H1 (cell line): ENCODE results near the gene MADD. TPM values are rescaled to one million over a fixed set of nuclear protein-coding genes. Genes with fewer than 3 reads are reported as not detected.

Experiments used
- CTCF ChIA-PET: fragments of 300-600 bp; sonication (Branson Sonifier 250); formaldehyde crosslinking; loops from one replicate; lab custom pipeline; 2021; ENCODE audit not compliant: partially characterized antibody; lab: Charles Lee
- POLR2A ChIA-PET: fragments of 300-600 bp; sonication (Branson Sonifier 250); formaldehyde crosslinking; loops from one replicate; lab custom pipeline; 2021; ENCODE audit warnings: inconsistent platforms; ENCODE audit not compliant: partially characterized antibody; lab: Charles Lee
- DNase-seq, 2 experiments: peaks; one replicate each; pipeline versions ENCODE4 v3.0.0 to v3.0.0-alpha.2; 2010 to 2022; ENCODE audit warnings: low spot score in 2 of 2, low read depth in 1 of 2, mixed read lengths in 1 of 2
- FAIRE-seq: peaks from 2 replicates; lab custom pipeline; 2011; peaks lifted over from hg19 to GRCh38; lab: Jason Lieb, UNC
- H2AFZ ChIP-seq: 2 replicates; pipeline ENCODE4 v1.8.1; 2012; ENCODE audit warnings: low read length, inconsistent platforms
- H2AK5ac ChIP-seq: 2 replicates; pipeline ENCODE4 v1.6.1; 2013; ENCODE audit warnings: low read depth, low read length
- H2BK120ac ChIP-seq: replicated peaks from 2 replicates; pipeline ENCODE3; 2013; ENCODE audit warnings: low read depth, low read length, inconsistent platforms
- H2BK12ac ChIP-seq: 2 replicates; pipeline ENCODE4 v1.6.1; 2013; ENCODE audit warnings: low read depth, low read length
- H2BK15ac ChIP-seq: 2 replicates; pipeline ENCODE4 v1.6.1; 2013; ENCODE audit warnings: low read length
- H2BK20ac ChIP-seq: 2 replicates; pipeline ENCODE4 v1.6.1; 2013; ENCODE audit warnings: low read length
- H2BK5ac ChIP-seq: 2 replicates; pipeline ENCODE4 v1.6.1; 2013; ENCODE audit warnings: low read depth, low read length
- H3K14ac ChIP-seq: 2 replicates; pipeline ENCODE4 v1.6.1; 2013; ENCODE audit warnings: inconsistent platforms; ENCODE audit not compliant: insufficient read length
- H3K18ac ChIP-seq: 2 replicates; pipeline ENCODE4 v1.6.1; 2013; ENCODE audit warnings: low read length; ENCODE audit errors: extremely low read depth
- H3K23ac ChIP-seq: 2 replicates; pipeline ENCODE4 v1.6.1; 2013; ENCODE audit warnings: inconsistent platforms; ENCODE audit not compliant: insufficient read length
- H3K23me2 ChIP-seq: 2 replicates; pipeline ENCODE4 v1.6.1; 2013; ENCODE audit warnings: low read depth, low read length
- H3K27ac ChIP-seq: 2 replicates; pipeline ENCODE4 v1.6.1; 2011; ENCODE audit warnings: low read depth, low read length, inconsistent platforms
- H3K27me3 ChIP-seq, 4 experiments: replicated peaks in 1 of 4; 1 replicate in 1 of 4; 2 replicates in 3 of 4; pipeline versions ENCODE4 v1.6.1 to v1.8.1; 2011 to 2013; ENCODE audit warnings: low read length in 3 of 4, mild to moderate bottlenecking in 3 of 4, inconsistent platforms in 2 of 4, mixed read lengths in 2 of 4, moderate library complexity in 1 of 4; ENCODE audit not compliant: control insufficient read depth in 3 of 4, insufficient read depth in 3 of 4; ENCODE audit errors: extremely low read depth in 1 of 4
- H3K36me3 ChIP-seq, 4 experiments: 2 replicates each; pipeline versions ENCODE4 v1.6.1 to v1.8.1; 2011 to 2013; ENCODE audit warnings: mild to moderate bottlenecking in 4 of 4, low read length in 3 of 4, moderate library complexity in 2 of 4, control low read depth in 1 of 4, inconsistent platforms in 1 of 4; ENCODE audit not compliant: insufficient read depth in 4 of 4, control insufficient read depth in 2 of 4
- H3K4ac ChIP-seq: replicated peaks from 2 replicates; pipeline ENCODE3; 2013; ENCODE audit warnings: low read length, low read depth, mixed read lengths, inconsistent platforms; ENCODE audit not compliant: insufficient read length
- H3K4me1 ChIP-seq, 4 experiments: replicated peaks in 1 of 4; 1 replicate in 1 of 4; 2 replicates in 3 of 4; pipeline versions ENCODE4 v1.6.1 to v1.8.1; 2011 to 2013; ENCODE audit warnings: low read length in 3 of 4, inconsistent platforms in 2 of 4, mixed read lengths in 1 of 4; ENCODE audit not compliant: insufficient read depth in 4 of 4, control insufficient read depth in 3 of 4
- H3K4me2 ChIP-seq, 2 experiments: 2 replicates each; pipeline versions ENCODE4 v1.6.1 to v1.8.1; 2011 to 2013; ENCODE audit warnings: low read depth in 2 of 2, low read length in 2 of 2, control low read depth in 1 of 2, inconsistent platforms in 1 of 2, mild to moderate bottlenecking in 1 of 2; ENCODE audit not compliant: insufficient read depth in 1 of 2
- H3K4me3 ChIP-seq, 4 experiments: fragments of 200-600, 300-600 bp in 1 of 4; sonication (generic), shearing (Covaris generic), sonication (Bioruptor Twin) in 1 of 4; 2 replicates each; pipeline versions ENCODE4 v1.5.1 to v1.8.1; 2011 to 2016; ENCODE audit warnings: low read length in 4 of 4, low read depth in 3 of 4, control low read depth in 2 of 4, inconsistent platforms in 2 of 4, mild to moderate bottlenecking in 2 of 4, mixed read lengths in 1 of 4, moderate library complexity in 1 of 4; ENCODE audit not compliant: insufficient read depth in 2 of 4; ENCODE audit errors: extremely low read depth in 1 of 4
- H3K56ac ChIP-seq: replicated peaks from 2 replicates; pipeline ENCODE3; 2013; ENCODE audit warnings: low read depth, mild to moderate bottlenecking, mixed read lengths, low read length, inconsistent platforms; ENCODE audit not compliant: insufficient read length
- H3K79me1 ChIP-seq: 2 replicates; pipeline ENCODE4 v1.6.1; 2013; ENCODE audit warnings: low read depth, low read length, control low read depth
- H3K79me2 ChIP-seq, 2 experiments: 2 replicates each; pipeline versions ENCODE4 v1.6.1 to v1.8.1; 2012 to 2013; ENCODE audit warnings: low read length in 2 of 2, mild to moderate bottlenecking in 2 of 2, inconsistent platforms in 1 of 2; ENCODE audit not compliant: insufficient read depth in 2 of 2, control insufficient read depth in 1 of 2
- H3K9ac ChIP-seq, 4 experiments: replicated peaks in 1 of 4; 1 replicate in 1 of 4; 2 replicates in 3 of 4; pipeline versions ENCODE4 v1.6.1 to v1.8.1; 2011 to 2013; ENCODE audit warnings: low read depth in 3 of 4, low read length in 3 of 4, control low read depth in 2 of 4, mild to moderate bottlenecking in 2 of 4, moderate library complexity in 2 of 4, inconsistent platforms in 1 of 4; ENCODE audit errors: extremely low read depth in 1 of 4
- H3K9me3 ChIP-seq, 2 experiments: 2 replicates each; pipeline versions ENCODE4 v1.6.1 to v1.8.1; 2012 to 2013; ENCODE audit warnings: mild to moderate bottlenecking in 2 of 2, moderate library complexity in 2 of 2, control low read depth in 1 of 2, inconsistent platforms in 1 of 2, low read depth in 1 of 2, low read length in 1 of 2, mixed read lengths in 1 of 2; ENCODE audit not compliant: insufficient read depth in 2 of 2
- H4K20me1 ChIP-seq, 2 experiments: replicated peaks in 1 of 2; 2 replicates each; pipeline versions ENCODE3 to v1.8.1; 2011 to 2013; ENCODE audit warnings: inconsistent platforms in 2 of 2, low read length in 2 of 2, mild to moderate bottlenecking in 1 of 2; ENCODE audit not compliant: insufficient read depth in 2 of 2, control insufficient read depth in 1 of 2
- H4K5ac ChIP-seq: 2 replicates; pipeline ENCODE4 v1.6.1; 2013; ENCODE audit warnings: low read length, low read depth, mixed read lengths, inconsistent platforms; ENCODE audit not compliant: insufficient read length
- H4K8ac ChIP-seq: 2 replicates; pipeline ENCODE4 v1.8.0; 2013; ENCODE audit warnings: mild to moderate bottlenecking, moderate library complexity, low read length, inconsistent platforms; ENCODE audit not compliant: insufficient read depth; ENCODE audit errors: extremely low read depth
- H4K91ac ChIP-seq: replicated peaks from 2 replicates; pipeline ENCODE3; 2013; ENCODE audit warnings: low read length, mixed read lengths, inconsistent platforms; ENCODE audit not compliant: insufficient read length
- BACH1 ChIP-seq: IDR thresholded peaks from 2 replicates; pipeline ENCODE4 v1.6.1; 2012; ENCODE audit warnings: low read length, improper control_type of control experiment
- CTBP2 ChIP-seq: IDR thresholded peaks from 2 replicates; pipeline ENCODE4 v1.7.0; 2011; ENCODE audit warnings: borderline replicate concordance, mild to moderate bottlenecking, moderate library complexity, mixed read lengths, low read length; ENCODE audit not compliant: insufficient read depth, insufficient read length
- EZH2 ChIP-seq: fragments of 200-600 bp; sonication (generic); IDR thresholded peaks from 2 replicates; pipeline ENCODE4 v1.7.1; 2012; ENCODE audit warnings: low read depth, mild to moderate bottlenecking, moderate library complexity, low read length, inconsistent platforms; ENCODE audit not compliant: severe bottlenecking
- HDAC2 ChIP-seq, 2 experiments: fragments of 300-600 bp in 1 of 2; sonication (generic) in 1 of 2; IDR thresholded peaks; 2 replicates each; pipeline ENCODE4 v1.6.1; 2011 to 2012; ENCODE audit warnings: low read depth in 2 of 2, low read length in 2 of 2, mild to moderate bottlenecking in 2 of 2, moderate library complexity in 2 of 2, borderline replicate concordance in 1 of 2, inconsistent platforms in 1 of 2
- JUND ChIP-seq: IDR thresholded peaks from 2 replicates; pipeline ENCODE4 v1.6.1; 2011; ENCODE audit warnings: mild to moderate bottlenecking, improper control_type of control experiment, low read length
- TEAD4 ChIP-seq: IDR thresholded peaks from 2 replicates; pipeline ENCODE4 v1.6.1; 2012; ENCODE audit warnings: low read depth, low read length, inconsistent platforms, mixed read lengths
- WGBS, 2 experiments: shearing (Covaris generic) in 1 of 2; methylation state at CpG; one replicate each; pipeline versions ENCODE4 v1.1.6 to v1.1.7; 2013 to 2015; ENCODE audit warnings: low lambda C conversion rate in 2 of 2, mixed read lengths in 2 of 2, inconsistent platforms in 1 of 2, low coverage in 1 of 2, missing lambda C conversion rate in 1 of 2; ENCODE audit not compliant: insufficient replicate concordance in 2 of 2, insufficient coverage in 1 of 2, insufficient read length in 1 of 2; ENCODE audit errors: extremely low coverage in 1 of 2, missing lambda C conversion rate in 1 of 2; 5-methylcytosine and 5-hydroxymethylcytosine counted together
- polyA plus RNA-seq, 7 experiments: library from polyadenylated mRNA; depleted of rRNA in 3 of 7; stranded (reverse) in 5 of 7; unstranded in 2 of 7; fragments of >200 nt in 5 of 7; fragments of 200-250 nt in 2 of 7; gene quantifications; 1 replicate in 5 of 7; 2 replicates in 1 of 7; 4 replicates in 1 of 7; pipeline versions ENCODE4 v1.2.1 to v1.2.3, GENCODE V29; 2011 to 2013; ENCODE audit warnings: missing spikeins in 2 of 7, mixed read lengths in 2 of 7
- total RNA-seq: library from RNA; stranded (reverse); fragmentation: NEBNext Ultra II Directional; extraction: Animal tissue kit (Norgen Biotek cat#: 25700); gene quantifications from 2 replicates; pipeline ENCODE4 v1.2.1, GENCODE V29; 2021

Gene MADD
- total and polyA plus RNA-seq, 2 of the 8 experiments (the other 6 are each of a cell fraction or from before 2014, with no cell fraction given) = 32.5 to 45.4 TPM

DNA sequence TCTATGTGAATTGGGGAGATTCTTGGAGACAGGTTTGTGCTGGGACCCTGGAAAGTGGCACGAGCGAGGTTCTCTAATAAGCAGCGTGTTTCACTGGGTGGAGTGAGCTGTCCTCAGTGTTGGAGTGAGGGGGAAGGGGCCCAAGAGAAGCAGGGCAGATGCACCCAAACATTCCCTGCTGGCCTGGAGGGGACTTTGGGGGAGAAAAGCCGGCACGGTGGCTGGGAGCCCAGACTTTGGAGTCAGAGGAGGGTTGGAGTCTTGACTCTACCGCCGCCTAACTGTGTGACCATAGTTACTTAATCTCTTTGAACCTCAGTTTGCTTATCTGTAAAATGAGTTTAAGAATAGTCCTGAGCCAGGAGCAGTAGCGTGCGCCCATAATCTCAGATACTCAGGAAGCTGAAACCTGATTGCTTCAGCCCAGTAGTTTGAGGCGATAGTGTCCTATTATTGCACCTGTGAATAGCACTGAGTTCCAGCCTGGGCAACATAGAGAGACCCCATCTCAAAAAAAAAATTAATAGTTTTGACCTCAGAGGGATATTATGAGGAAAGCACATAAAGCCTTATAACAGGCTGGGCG is 11.5 kb upstream of the MADD start:
- H2BK20ac ChIP-seq = no peak overlapping the region
- H3K14ac ChIP-seq = no peak overlapping the region
- H3K27me3 ChIP-seq = no peaks in the 10 kb centered on the region
- H3K23me2 ChIP-seq = peaks cover 3% of the 10 kb centered on the region
- H4K20me1 ChIP-seq = no peaks in the 10 kb centered on the region
- H3K4me3 ChIP-seq = peak overlapping the region in 1 of 4 experiments; percentile 51; a peak in 3 of 8 replicates
- H2AFZ ChIP-seq = no peak overlapping the region
- H2BK12ac ChIP-seq = peak overlapping the region; percentile 33; the same call in 1 of the 2 replicates
- no peaks in the 10 kb centered on the region; a peak in 1 of 8 replicates for H3K36me3 ChIP-seq
- ChIA-PET CTCF (interaction anchor here (0.8 to 7.1 kb wide), 31 partner anchors 9 to 154 kb away, joined by 3 to 127 read pairs (median 6); partner anchors contain the start of genes ACP2, ARFGAP2, DDB2 and MADD), POLR2A (interaction anchor here (0.9 to 7.1 kb wide), 13 partner anchors 9 to 558 kb away, joined by 3 to 47 read pairs (median 12); partner anchors contain the start of genes ACP2, ARFGAP2, ARHGAP1 and DDB2)
- H3K4me2 ChIP-seq = peak overlapping the region; percentile 58 to 65
- peak overlapping the region; percentile 2 for H2BK120ac ChIP-seq
- H2BK15ac ChIP-seq = no peak overlapping the region
- no peak overlapping the region for H3K56ac ChIP-seq
- H4K5ac ChIP-seq = peak overlapping the region; percentile 6
- 86% methylated on average over 11 of the region's 11 CpGs; no CpG with 5 or more reads in 1 of the 2 experiments for WGBS, 2 experiments
- peak overlapping the region; percentile 73; the same call in 1 of the 2 replicates for H2BK5ac ChIP-seq
- no peak for TF ChIP-seq TEAD4
- TF ChIP-seq CTBP2 = no peak
- TF ChIP-seq HDAC2 (IDR thresholded peaks at IDR 0.05; ENCODE audit: borderline replicate concordance in 1 of 2, low read depth in 2 of 2, low read length in 2 of 2) = no peak
- no peak for TF ChIP-seq JUND
- TF ChIP-seq BACH1 = no peak
- TF ChIP-seq EZH2 = no peak
- DNase-seq (no peak), FAIRE-seq (no peak)
- H3K9ac ChIP-seq = no peak overlapping the region; a peak in 1 of 7 replicates
- peaks cover 2 to 16% (median 9%) of the 10 kb centered on the region in 4 experiments for H3K4me1 ChIP-seq
- H4K8ac ChIP-seq = peak overlapping the region; percentile 11; the same call in 1 of the 2 replicates
- no peak overlapping the region for H3K23ac ChIP-seq
- no peak overlapping the region for H3K18ac ChIP-seq
- peak overlapping the region; percentile 68 for H4K91ac ChIP-seq
- H3K79me1 ChIP-seq = no peaks in the 10 kb centered on the region
- H3K4ac ChIP-seq = no peak overlapping the region
- H3K9me3 ChIP-seq = no peaks in the 10 kb centered on the region
- H3K79me2 ChIP-seq = no peaks in the 10 kb centered on the region
- no peak overlapping the region for H3K27ac ChIP-seq
- no peak overlapping the region for H2AK5ac ChIP-seq
